Kidney (tissue), 14 donors: ENCODE data around the gene DEFB124. TPM values are rescaled to one million over a fixed set of nuclear protein-coding genes. Genes with fewer than 3 reads are reported as not detected.

ENCODE experiments used
- DNase-seq, 5 donors: peaks; one replicate each; pipeline ENCODE4 v3.0.0-alpha.2; 2013 to 2020
- FAIRE-seq: peaks from 2 replicates; lab custom pipeline; 2012; peaks lifted over from hg19 to GRCh38; lab: Jason Lieb, UNC
- H3K27ac ChIP-seq, 2 donors: one replicate each; pipeline ENCODE4 v1.7.0; 2013; ENCODE audit warnings: low read depth in 2 of 2, low read length in 2 of 2, inconsistent platforms in 1 of 2
- H3K27me3 ChIP-seq: one replicate; pipeline ENCODE4 v1.7.1; 2013; ENCODE audit warnings: low read length, inconsistent platforms; ENCODE audit not compliant: control insufficient read depth, insufficient read depth
- H3K36me3 ChIP-seq, 3 donors: one replicate each; pipeline versions ENCODE4 v1.7.0 to v1.7.1; 2013; ENCODE audit warnings: low read length in 3 of 3, control low read depth in 1 of 3, inconsistent platforms in 1 of 3; ENCODE audit not compliant: insufficient read depth in 3 of 3, control insufficient read depth in 2 of 3
- H3K4me1 ChIP-seq, 3 donors: one replicate each; pipeline versions ENCODE4 v1.7.0 to v1.7.1; 2013; ENCODE audit warnings: low read length in 3 of 3, inconsistent platforms in 1 of 3, low read depth in 1 of 3; ENCODE audit not compliant: control insufficient read depth in 2 of 3, insufficient read depth in 2 of 3
- H3K4me3 ChIP-seq, 3 donors: one replicate each; pipeline versions ENCODE4 v1.7.0 to v1.8.1; 2013; ENCODE audit warnings: low read length in 3 of 3, control low read depth in 1 of 3, inconsistent platforms in 1 of 3
- H3K9ac ChIP-seq, 3 donors: one replicate each; pipeline versions ENCODE4 v1.7.0 to v1.7.1; 2013; ENCODE audit warnings: low read length in 3 of 3, control low read depth in 1 of 3, inconsistent platforms in 1 of 3
- H3K9me3 ChIP-seq, 3 donors: one replicate each; pipeline versions ENCODE4 v1.7.0 to v1.7.1; 2013; ENCODE audit warnings: low read length in 3 of 3, control low read depth in 1 of 3, inconsistent platforms in 1 of 3; ENCODE audit not compliant: control insufficient read depth in 2 of 3, insufficient read depth in 1 of 3
- CTCF ChIP-seq: IDR thresholded peaks from 3 replicates; pipeline ENCODE4 v1.5.1; 2012; ENCODE audit warnings: mild to moderate bottlenecking, moderate library complexity, borderline replicate concordance; ENCODE audit not compliant: insufficient read depth; ENCODE audit errors: extremely low read depth
- intact Hi-C: fragments of 100-400 bp; cut with DNase I; formaldehyde crosslinking; loops from one replicate; pipeline ENCODE4 v1.11.1; 2022
- polyA plus RNA-seq: library from polyadenylated mRNA; stranded (reverse); fragments of 350-450 nt; fragmentation: Illumina TruSeq; extraction: RNeasy Lipid Tissue Mini Kit (QIAGEN cat#74804); gene quantifications from one replicate; pipeline ENCODE4 v1.2.3, GENCODE V29; 2014; ENCODE audit warnings: low read depth, low replicate concordance; ENCODE audit not compliant: insufficient read depth
- total RNA-seq: library from RNA; stranded (reverse); fragmentation: NEBNext Ultra II Directional; extraction: Animal tissue kit (Norgen Biotek cat#: 25700); gene quantifications from one replicate; pipeline ENCODE4 v1.2.1, GENCODE V29; 2021
- donor health status: control.
- donor health status: control.
- donor health status: control.
- donor health status: control.
- donor health status: control.
- donor health status: DM: yes; HTN: yes; CAD: no.
- donor health status: Normal renal cell carcinoma (clear cell type).

Gene DEFB124
- total and polyA plus RNA-seq, 2 donors from 2014 or later, result 2.5 TPM; not detected in 1

- FAIRE-seq, result no peak
- Histone ChIP-seq H3K4me3 (no peak overlapping the region), H3K36me3 (no peaks in the 10 kb centered on the region), H3K9me3 (peaks cover 0 to 5% (median 0%) of the 10 kb centered on the region in 3 donors), H3K27ac (no peak overlapping the region), H3K27me3 (no peaks in the 10 kb centered on the region), H3K4me1 (no peaks in the 10 kb centered on the region), H3K9ac (no peak overlapping the region)
- TF ChIP-seq CTCF, result no peak
- intact Hi-C loops, result no loop called here
- no peak for DNase-seq
Observed at GRCh38 chr20:31452575-31452974, 22.4 kb downstream of the DEFB124 start.

- Histone ChIP-seq H3K9ac (no peak overlapping the region), H3K4me1 (no peaks in the 10 kb centered on the region), H3K4me3 (no peak overlapping the region), H3K36me3 (no peaks in the 10 kb centered on the region), H3K27me3 (no peaks in the 10 kb centered on the region), H3K9me3 (peaks cover 0 to 5% (median 0%) of the 10 kb centered on the region in 3 donors), H3K27ac (no peak overlapping the region)
- DNase-seq (no peak), FAIRE-seq (no peak)
- intact Hi-C loops, result no loop called here
- no peak for TF ChIP-seq CTCF
Observed at GRCh38 chr20:31449511-31450414, 25.2 kb downstream of the DEFB124 start.

DNA sequence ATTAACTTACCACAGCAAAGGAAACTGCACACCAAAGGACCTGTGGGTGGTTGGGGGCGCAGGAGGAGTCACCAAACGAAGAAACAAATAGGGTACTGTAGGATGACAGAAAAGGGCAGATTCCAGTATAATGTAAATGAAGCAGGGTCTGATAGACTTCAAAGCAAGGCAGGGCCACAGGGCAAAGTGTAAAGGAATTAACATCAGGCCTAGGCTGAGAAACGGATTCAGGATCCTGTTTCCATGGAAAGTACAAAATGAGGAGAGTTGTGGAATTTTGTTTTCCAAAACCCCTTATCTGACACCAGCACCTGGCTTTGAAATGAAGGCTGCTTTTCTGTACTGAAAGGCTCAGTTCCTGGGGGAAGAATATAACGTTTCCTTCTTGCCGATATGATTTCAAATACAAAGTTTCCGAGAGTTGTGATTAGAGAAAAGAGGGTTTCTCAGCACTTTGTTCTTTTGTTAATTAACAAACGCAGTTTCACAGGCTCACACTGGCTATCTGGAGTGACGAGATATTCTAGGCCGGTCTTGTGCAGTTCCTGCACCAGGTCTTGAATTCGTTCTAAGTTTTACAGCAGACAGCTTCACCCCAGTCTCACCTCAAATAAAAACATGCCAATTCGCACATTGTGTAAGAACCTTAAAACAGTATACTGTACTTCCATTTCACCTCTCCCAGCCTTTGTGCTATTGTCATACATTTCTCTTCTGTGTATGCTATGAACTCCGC lies 28.7 kb downstream of the DEFB124 start:
- Histone ChIP-seq H3K27me3 (no peaks in the 10 kb centered on the region), H3K9ac (no peak overlapping the region), H3K4me1 (no peaks in the 10 kb centered on the region), H3K27ac (no peak overlapping the region), H3K4me3 (no peak overlapping the region), H3K9me3 (peaks cover 0 to 5% (median 0%) of the 10 kb centered on the region in 3 donors), H3K36me3 (no peaks in the 10 kb centered on the region)
- no peak for DNase-seq
- FAIRE-seq, result no peak
- intact Hi-C loops, result no loop called here
- TF ChIP-seq CTCF, result no peak
